ENCODE data around the gene PLXNA2.

PLXNA2 gene

GRCh38 chr1:208029381-208030287 lies 214.6 kb downstream of the PLXNA2 start:
- Histone ChIP-seq H3K4me3 (ENCODE audit: low read depth in 1 of 5, low read length in 5 of 5) (peak overlapping the region in 1 of 5 donors; percentile 18), H3K4me1 (ENCODE audit: control insufficient read depth in 5 of 5, insufficient read depth in 5 of 5, low read length in 5 of 5) (peaks cover 18 to 44% (median 37%) of the 10 kb centered on the region in 5 donors), H3K27me3 (ENCODE audit: control insufficient read depth in 5 of 5, insufficient read depth in 4 of 5, low read length in 5 of 5) (no peaks in the 10 kb centered on the region), H3K9me3 (ENCODE audit: control insufficient read depth in 5 of 5, low read length in 5 of 5) (no peaks in the 10 kb centered on the region), H3K9ac (ENCODE audit: low read length in 5 of 5) (peak overlapping the region in 1 of 5 donors; percentile 44), H3K36me3 (ENCODE audit: control insufficient read depth in 5 of 5, insufficient read depth in 5 of 5, low read length in 5 of 5) (peaks cover 6 to 67% (median 64%) of the 10 kb centered on the region in 5 donors), H3K27ac (ENCODE audit: low read depth, low read length) (peak overlapping the region; percentile 72)

DNA sequence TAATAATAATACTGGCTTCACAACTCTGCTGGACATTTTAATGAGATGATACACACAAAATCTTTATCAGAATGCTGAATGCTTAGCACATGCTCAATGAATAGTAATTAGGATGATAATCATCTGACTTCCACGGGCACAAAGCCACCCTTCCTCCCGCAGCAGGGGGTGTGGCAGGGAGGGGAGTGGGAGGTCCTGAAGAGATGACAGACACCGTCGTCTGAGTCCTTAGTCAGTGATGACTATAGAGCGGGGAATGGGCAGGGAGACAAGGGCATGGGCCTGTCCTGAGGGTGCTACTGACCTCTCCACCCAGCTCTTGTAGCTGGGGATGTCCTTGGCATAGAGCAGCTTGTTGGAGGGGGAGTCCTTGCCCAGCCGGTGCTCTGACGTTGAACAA lies 215.7 kb downstream of the PLXNA2 start:
- H3K9me3 ChIP-seq (ENCODE audit: control insufficient read depth in 5 of 5, low read length in 5 of 5) = no peaks in the 10 kb centered on the region
- no peak overlapping the region for H3K4me3 ChIP-seq (ENCODE audit: low read depth in 1 of 5, low read length in 5 of 5)
- H3K4me1 ChIP-seq (ENCODE audit: control insufficient read depth in 5 of 5, insufficient read depth in 5 of 5, low read length in 5 of 5) = peaks cover 18 to 44% (median 37%) of the 10 kb centered on the region in 5 donors
- no peak overlapping the region for H3K27ac ChIP-seq (ENCODE audit: low read depth, low read length)
- H3K27me3 ChIP-seq (ENCODE audit: control insufficient read depth in 5 of 5, insufficient read depth in 4 of 5, low read length in 5 of 5) = no peaks in the 10 kb centered on the region
- peaks cover 6 to 58% (median 53%) of the 10 kb centered on the region in 5 donors for H3K36me3 ChIP-seq (ENCODE audit: control insufficient read depth in 5 of 5, insufficient read depth in 5 of 5, low read length in 5 of 5)
- H3K9ac ChIP-seq (ENCODE audit: low read length in 5 of 5) = no peak overlapping the region

- no peaks in the 10 kb centered on the region for H3K9me3 ChIP-seq (ENCODE audit: control insufficient read depth in 5 of 5, low read length in 5 of 5)
- H3K36me3 ChIP-seq (ENCODE audit: control insufficient read depth in 5 of 5, insufficient read depth in 5 of 5, low read length in 5 of 5) = peaks cover 6 to 51% (median 46%) of the 10 kb centered on the region in 5 donors
- no peak overlapping the region for H3K27ac ChIP-seq (ENCODE audit: low read depth, low read length)
- H3K4me3 ChIP-seq (ENCODE audit: low read depth in 1 of 5, low read length in 5 of 5) = no peak overlapping the region
- no peaks in the 10 kb centered on the region for H3K27me3 ChIP-seq (ENCODE audit: control insufficient read depth in 5 of 5, insufficient read depth in 4 of 5, low read length in 5 of 5)
- H3K9ac ChIP-seq (ENCODE audit: low read length in 5 of 5) = no peak overlapping the region
- peaks cover 18 to 44% (median 37%) of the 10 kb centered on the region in 5 donors for H3K4me1 ChIP-seq (ENCODE audit: control insufficient read depth in 5 of 5, insufficient read depth in 5 of 5, low read length in 5 of 5)
Measured at GRCh38 chr1:208027861-208028260, 216.3 kb downstream of the PLXNA2 start.

DNA sequence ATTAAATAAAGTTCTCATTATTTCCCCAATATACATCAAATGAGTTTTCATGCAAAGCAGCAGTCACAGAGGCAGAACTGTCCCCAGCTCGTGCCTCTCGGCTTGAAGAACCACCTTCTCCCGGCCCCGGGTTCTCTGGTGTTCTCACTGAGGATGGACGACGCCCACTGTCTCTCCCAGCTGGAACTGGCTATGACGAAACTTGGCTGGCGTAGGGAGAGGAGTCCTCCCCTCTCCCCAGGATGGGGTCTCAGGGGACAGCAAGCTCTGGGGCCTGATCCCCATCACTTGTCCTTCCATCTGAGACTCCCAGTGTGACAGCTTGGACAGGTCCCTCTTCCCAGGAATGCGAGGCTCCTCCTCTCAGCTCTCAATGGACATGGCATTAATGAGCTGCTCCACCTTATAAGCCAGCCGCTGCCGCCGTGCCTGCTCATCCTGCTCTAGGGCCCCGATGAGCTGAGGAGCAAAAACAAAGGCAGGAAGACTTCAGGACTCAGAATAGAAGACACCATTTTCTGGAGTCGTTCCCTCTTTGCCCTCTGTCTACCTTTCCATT lies 217.2 kb downstream of the PLXNA2 start:
- Histone ChIP-seq H3K27ac (ENCODE audit: low read depth, low read length) (no peak overlapping the region), H3K9ac (ENCODE audit: low read length in 5 of 5) (no peak overlapping the region), H3K4me3 (ENCODE audit: low read depth in 1 of 5, low read length in 5 of 5) (no peak overlapping the region), H3K4me1 (ENCODE audit: control insufficient read depth in 5 of 5, insufficient read depth in 5 of 5, low read length in 5 of 5) (peaks cover 17 to 41% (median 35%) of the 10 kb centered on the region in 5 donors), H3K27me3 (ENCODE audit: control insufficient read depth in 5 of 5, insufficient read depth in 4 of 5, low read length in 5 of 5) (no peaks in the 10 kb centered on the region), H3K9me3 (ENCODE audit: control insufficient read depth in 5 of 5, low read length in 5 of 5) (no peaks in the 10 kb centered on the region), H3K36me3 (ENCODE audit: control insufficient read depth in 5 of 5, insufficient read depth in 5 of 5, low read length in 5 of 5) (peaks cover 6 to 43% (median 41%) of the 10 kb centered on the region in 5 donors)

DNA sequence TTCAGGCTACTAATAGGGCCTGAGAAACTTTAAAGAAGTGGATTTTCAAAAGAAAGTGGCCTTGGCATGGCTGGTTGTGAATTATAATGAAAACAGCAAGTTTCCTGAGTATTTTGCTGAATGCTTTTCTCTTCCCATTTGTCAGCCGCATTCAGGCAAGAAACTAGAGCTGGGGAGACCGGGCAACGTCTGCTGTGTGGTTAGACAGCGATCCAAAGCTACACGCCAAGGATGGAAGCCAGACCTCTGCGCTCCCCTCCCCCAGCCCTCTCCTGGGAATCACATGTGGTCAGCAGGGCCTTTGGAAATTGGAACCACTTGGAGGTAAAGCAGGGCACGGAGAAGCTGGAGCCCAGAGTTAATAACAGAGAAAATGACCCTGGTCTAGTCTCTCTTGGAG lies 219.2 kb downstream of the PLXNA2 start:
- no peak overlapping the region for H3K9ac ChIP-seq (ENCODE audit: low read length in 5 of 5)
- no peaks in the 10 kb centered on the region for H3K9me3 ChIP-seq (ENCODE audit: control insufficient read depth in 5 of 5, low read length in 5 of 5)
- peaks cover 6 to 22% (median 16%) of the 10 kb centered on the region in 5 donors for H3K4me1 ChIP-seq (ENCODE audit: control insufficient read depth in 5 of 5, insufficient read depth in 5 of 5, low read length in 5 of 5)
- no peak overlapping the region for H3K27ac ChIP-seq (ENCODE audit: low read depth, low read length)
- no peaks in the 10 kb centered on the region for H3K27me3 ChIP-seq (ENCODE audit: control insufficient read depth in 5 of 5, insufficient read depth in 4 of 5, low read length in 5 of 5)
- peaks cover 6 to 34% (median 30%) of the 10 kb centered on the region in 5 donors for H3K36me3 ChIP-seq (ENCODE audit: control insufficient read depth in 5 of 5, insufficient read depth in 5 of 5, low read length in 5 of 5)
- H3K4me3 ChIP-seq (ENCODE audit: low read depth in 1 of 5, low read length in 5 of 5) = no peak overlapping the region

DNA sequence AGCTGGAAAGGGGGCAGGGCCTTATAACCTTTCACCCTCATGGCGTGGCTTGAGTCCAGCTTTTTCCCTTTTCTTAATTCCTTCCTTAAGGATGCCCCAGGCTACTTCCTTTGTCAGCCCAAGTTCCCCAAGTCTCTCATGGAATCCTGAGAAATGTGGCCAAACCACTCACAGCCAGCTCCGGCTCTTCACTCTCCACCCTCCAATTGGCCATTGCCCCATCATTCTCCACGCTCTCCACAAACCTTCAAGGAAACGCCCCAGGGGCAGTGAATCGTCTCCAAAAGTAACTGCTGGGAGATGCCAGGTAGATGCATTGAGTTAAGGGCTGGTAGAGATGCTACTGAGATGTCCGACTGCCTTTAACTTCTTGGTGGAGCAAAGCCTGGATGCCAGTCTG lies 219.8 kb downstream of the PLXNA2 start:
- peaks cover 6 to 34% (median 30%) of the 10 kb centered on the region in 5 donors for H3K36me3 ChIP-seq (ENCODE audit: control insufficient read depth in 5 of 5, insufficient read depth in 5 of 5, low read length in 5 of 5)
- no peak overlapping the region for H3K27ac ChIP-seq (ENCODE audit: low read depth, low read length)
- H3K27me3 ChIP-seq (ENCODE audit: control insufficient read depth in 5 of 5, insufficient read depth in 4 of 5, low read length in 5 of 5) = no peaks in the 10 kb centered on the region
- H3K4me3 ChIP-seq (ENCODE audit: low read depth in 1 of 5, low read length in 5 of 5) = no peak overlapping the region
- H3K9me3 ChIP-seq (ENCODE audit: control insufficient read depth in 5 of 5, low read length in 5 of 5) = no peaks in the 10 kb centered on the region
- peaks cover under 1 to 16% (median 10%) of the 10 kb centered on the region in 5 donors for H3K4me1 ChIP-seq (ENCODE audit: control insufficient read depth in 5 of 5, insufficient read depth in 5 of 5, low read length in 5 of 5)
- H3K9ac ChIP-seq (ENCODE audit: low read length in 5 of 5) = no peak overlapping the region

- H3K9me3 ChIP-seq (ENCODE audit: control insufficient read depth in 5 of 5, low read length in 5 of 5) = no peaks in the 10 kb centered on the region
- no peak overlapping the region for H3K27ac ChIP-seq (ENCODE audit: low read depth, low read length)
- no peaks in the 10 kb centered on the region for H3K4me1 ChIP-seq (ENCODE audit: control insufficient read depth in 5 of 5, insufficient read depth in 5 of 5, low read length in 5 of 5)
Measured at GRCh38 chr1:208019257-208019656, 224.9 kb downstream of the PLXNA2 start.

GRCh38 chr1:208015255-208015654 lies 228.9 kb downstream of the PLXNA2 start:
- Histone ChIP-seq H3K36me3 (ENCODE audit: control insufficient read depth in 5 of 5, insufficient read depth in 5 of 5, low read length in 5 of 5) (no peaks in the 10 kb centered on the region), H3K4me1 (ENCODE audit: control insufficient read depth in 5 of 5, insufficient read depth in 5 of 5, low read length in 5 of 5) (no peaks in the 10 kb centered on the region), H3K9ac (ENCODE audit: low read length in 5 of 5) (no peak overlapping the region), H3K9me3 (ENCODE audit: control insufficient read depth in 5 of 5, low read length in 5 of 5) (no peaks in the 10 kb centered on the region), H3K4me3 (ENCODE audit: low read depth in 1 of 5, low read length in 5 of 5) (no peak overlapping the region), H3K27me3 (ENCODE audit: control insufficient read depth in 5 of 5, insufficient read depth in 4 of 5, low read length in 5 of 5) (no peaks in the 10 kb centered on the region), H3K27ac (ENCODE audit: low read depth, low read length) (no peak overlapping the region)

More at GRCh38 chr1:208019257-208019656, 224.9 kb downstream of the PLXNA2 start:
- no peak overlapping the region for H3K9ac ChIP-seq (ENCODE audit: low read length in 5 of 5)
- no peaks in the 10 kb centered on the region for H3K36me3 ChIP-seq (ENCODE audit: control insufficient read depth in 5 of 5, insufficient read depth in 5 of 5, low read length in 5 of 5)
- H3K27me3 ChIP-seq (ENCODE audit: control insufficient read depth in 5 of 5, insufficient read depth in 4 of 5, low read length in 5 of 5) = no peaks in the 10 kb centered on the region
- H3K4me3 ChIP-seq (ENCODE audit: low read depth in 1 of 5, low read length in 5 of 5) = no peak overlapping the region

GRCh38 chr1:208013210-208013609 lies 231.0 kb downstream of the PLXNA2 start:
- Histone ChIP-seq H3K27me3 (ENCODE audit: control insufficient read depth in 5 of 5, insufficient read depth in 4 of 5, low read length in 5 of 5) (no peaks in the 10 kb centered on the region), H3K4me1 (ENCODE audit: control insufficient read depth in 5 of 5, insufficient read depth in 5 of 5, low read length in 5 of 5) (peaks cover 0 to 3% (median 0%) of the 10 kb centered on the region in 5 donors), H3K4me3 (ENCODE audit: low read depth in 1 of 5, low read length in 5 of 5) (no peak overlapping the region), H3K9me3 (ENCODE audit: control insufficient read depth in 5 of 5, low read length in 5 of 5) (no peaks in the 10 kb centered on the region), H3K27ac (ENCODE audit: low read depth, low read length) (no peak overlapping the region), H3K9ac (ENCODE audit: low read length in 5 of 5) (no peak overlapping the region), H3K36me3 (ENCODE audit: control insufficient read depth in 5 of 5, insufficient read depth in 5 of 5, low read length in 5 of 5) (no peaks in the 10 kb centered on the region)

DNA sequence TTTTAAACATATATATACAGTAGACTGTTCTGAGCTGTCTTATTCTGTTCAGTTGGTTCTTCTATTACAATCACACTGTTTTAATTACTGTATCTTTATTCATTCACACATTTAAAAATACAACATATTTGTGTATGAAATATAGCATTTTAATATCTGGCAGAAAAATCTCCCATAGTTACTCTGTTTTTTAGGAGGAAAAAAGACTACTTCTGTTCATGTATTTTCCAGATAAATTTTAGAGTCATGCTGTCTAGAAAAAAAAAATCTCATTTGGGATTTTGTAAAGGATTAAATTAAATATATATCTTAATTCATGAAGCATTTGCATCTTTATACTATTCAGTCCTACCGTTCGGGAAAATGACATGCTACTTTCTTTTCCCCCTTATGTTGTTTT lies 231.5 kb downstream of the PLXNA2 start:
- H3K4me1 ChIP-seq (ENCODE audit: control insufficient read depth in 5 of 5, insufficient read depth in 5 of 5, low read length in 5 of 5) = peaks cover 0 to 3% (median 0%) of the 10 kb centered on the region in 5 donors
- H3K27me3 ChIP-seq (ENCODE audit: control insufficient read depth in 5 of 5, insufficient read depth in 4 of 5, low read length in 5 of 5) = no peaks in the 10 kb centered on the region

More for the DNA sequence above, 231.5 kb downstream of the PLXNA2 start:
- Histone ChIP-seq H3K9ac (ENCODE audit: low read length in 5 of 5) (no peak overlapping the region), H3K4me3 (ENCODE audit: low read depth in 1 of 5, low read length in 5 of 5) (no peak overlapping the region), H3K36me3 (ENCODE audit: control insufficient read depth in 5 of 5, insufficient read depth in 5 of 5, low read length in 5 of 5) (no peaks in the 10 kb centered on the region), H3K27ac (ENCODE audit: low read depth, low read length) (no peak overlapping the region), H3K9me3 (ENCODE audit: control insufficient read depth in 5 of 5, low read length in 5 of 5) (no peaks in the 10 kb centered on the region)

Data from subcutaneous abdominal adipose tissue (tissue), 5 donors.